ENCODE measurements around the gene PBX2. TPM values are rescaled to one million over a fixed set of nuclear protein-coding genes. Genes with fewer than 3 reads are reported as not detected.
"Not testable (repeated sequence)": the region's sequence is repeated elsewhere in the genome, so short reads cannot be mapped to it uniquely, and the experiment has no call there.

PBX2 gene
- total RNA-seq, 1 donor from 2014 or later = 50.1 TPM

- Histone ChIP-seq H3K9ac (ENCODE audit: low read depth in 1 of 3, low read length in 3 of 3) (no peak overlapping the region), H3K4me1 (ENCODE audit: control insufficient read depth in 3 of 3, insufficient read depth in 3 of 3, low read length in 3 of 3) (peaks cover 0 to 7% (median 0%) of the 10 kb centered on the region in 3 donors), H3K27ac (ENCODE audit: low read depth, low read length) (no peak overlapping the region), H3K4me3 (ENCODE audit: low read length in 3 of 3) (no peak overlapping the region), H3K9me3 (ENCODE audit: control insufficient read depth in 3 of 3, low read length in 3 of 3) (no peaks in the 10 kb centered on the region), H3K27me3 (ENCODE audit: control insufficient read depth in 3 of 3, insufficient read depth in 3 of 3, low read length in 3 of 3) (peaks cover 0 to 13% (median 4%) of the 10 kb centered on the region in 3 donors), H3K36me3 (ENCODE audit: control insufficient read depth in 3 of 3, insufficient read depth in 3 of 3, low read length in 3 of 3) (peaks cover 0 to 2% (median 0%) of the 10 kb centered on the region in 3 donors)
These were observed 28.2 kb upstream of the PBX2 start for GRCh38 chr6:32218167-32218566.

- peaks cover 0 to 2% (median 0%) of the 10 kb centered on the region in 3 donors for H3K4me1 ChIP-seq (ENCODE audit: control insufficient read depth in 3 of 3, insufficient read depth in 3 of 3, low read length in 3 of 3)
- H3K27ac ChIP-seq (ENCODE audit: low read depth, low read length) = no peak overlapping the region
- H3K36me3 ChIP-seq (ENCODE audit: control insufficient read depth in 3 of 3, insufficient read depth in 3 of 3, low read length in 3 of 3) = peaks cover 0 to 2% (median 0%) of the 10 kb centered on the region in 3 donors
- H3K9ac ChIP-seq (ENCODE audit: low read depth in 1 of 3, low read length in 3 of 3) = no peak overlapping the region
- H3K27me3 ChIP-seq (ENCODE audit: control insufficient read depth in 3 of 3, insufficient read depth in 3 of 3, low read length in 3 of 3) = peaks cover 0 to 13% (median under 1%) of the 10 kb centered on the region in 3 donors
- no peak overlapping the region for H3K4me3 ChIP-seq (ENCODE audit: low read length in 3 of 3)
- H3K9me3 ChIP-seq (ENCODE audit: control insufficient read depth in 3 of 3, low read length in 3 of 3) = no peaks in the 10 kb centered on the region
These were observed 27.0 kb upstream of the PBX2 start for GRCh38 chr6:32216998-32217397.

- no peak overlapping the region for H3K9ac ChIP-seq (ENCODE audit: low read depth in 1 of 3, low read length in 3 of 3)
- H3K9me3 ChIP-seq (ENCODE audit: control insufficient read depth in 3 of 3, low read length in 3 of 3) = no peaks in the 10 kb centered on the region
- H3K36me3 ChIP-seq (ENCODE audit: control insufficient read depth in 3 of 3, insufficient read depth in 3 of 3, low read length in 3 of 3) = peaks cover 0 to 2% (median 0%) of the 10 kb centered on the region in 3 donors
- H3K27me3 ChIP-seq (ENCODE audit: control insufficient read depth in 3 of 3, insufficient read depth in 3 of 3, low read length in 3 of 3) = peaks cover 0 to 13% (median 0%) of the 10 kb centered on the region in 3 donors
- H3K4me1 ChIP-seq (ENCODE audit: control insufficient read depth in 3 of 3, insufficient read depth in 3 of 3, low read length in 3 of 3) = no peaks in the 10 kb centered on the region
- H3K27ac ChIP-seq (ENCODE audit: low read depth, low read length) = no peak overlapping the region
- no peak overlapping the region for H3K4me3 ChIP-seq (ENCODE audit: low read length in 3 of 3)
These were observed 26.3 kb upstream of the PBX2 start for GRCh38 chr6:32216285-32216684.

GRCh38 chr6:32215617-32216016, 25.6 kb upstream of the PBX2 start:
- Histone ChIP-seq H3K27ac (ENCODE audit: low read depth, low read length) (no peak overlapping the region), H3K9ac (ENCODE audit: low read depth in 1 of 3, low read length in 3 of 3) (no peak overlapping the region), H3K9me3 (ENCODE audit: control insufficient read depth in 3 of 3, low read length in 3 of 3) (no peaks in the 10 kb centered on the region), H3K36me3 (ENCODE audit: control insufficient read depth in 3 of 3, insufficient read depth in 3 of 3, low read length in 3 of 3) (peaks cover 0 to 2% (median 0%) of the 10 kb centered on the region in 3 donors), H3K4me1 (ENCODE audit: control insufficient read depth in 3 of 3, insufficient read depth in 3 of 3, low read length in 3 of 3) (no peaks in the 10 kb centered on the region), H3K27me3 (ENCODE audit: control insufficient read depth in 3 of 3, insufficient read depth in 3 of 3, low read length in 3 of 3) (peaks cover 0 to 13% (median 0%) of the 10 kb centered on the region in 3 donors), H3K4me3 (ENCODE audit: low read length in 3 of 3) (no peak overlapping the region)

GRCh38 chr6:32214126-32214525, 24.1 kb upstream of the PBX2 start:
- Histone ChIP-seq H3K27me3 (ENCODE audit: control insufficient read depth in 3 of 3, insufficient read depth in 3 of 3, low read length in 3 of 3) (peaks cover 0 to under 1% (median 0%) of the 10 kb centered on the region in 3 donors), H3K9me3 (ENCODE audit: control insufficient read depth in 3 of 3, low read length in 3 of 3) (no peaks in the 10 kb centered on the region), H3K36me3 (ENCODE audit: control insufficient read depth in 3 of 3, insufficient read depth in 3 of 3, low read length in 3 of 3) (peaks cover 0 to 2% (median 0%) of the 10 kb centered on the region in 3 donors)

GRCh38 chr6:32213649-32214048, 23.6 kb upstream of the PBX2 start:
- Histone ChIP-seq H3K9ac (ENCODE audit: low read depth in 1 of 3, low read length in 3 of 3) (no peak overlapping the region), H3K4me3 (ENCODE audit: low read length in 3 of 3) (no peak overlapping the region), H3K27me3 (ENCODE audit: control insufficient read depth in 3 of 3, insufficient read depth in 3 of 3, low read length in 3 of 3) (no peaks in the 10 kb centered on the region), H3K36me3 (ENCODE audit: control insufficient read depth in 3 of 3, insufficient read depth in 3 of 3, low read length in 3 of 3) (peaks cover 0 to 2% (median 0%) of the 10 kb centered on the region in 3 donors), H3K27ac (ENCODE audit: low read depth, low read length) (no peak overlapping the region), H3K9me3 (ENCODE audit: control insufficient read depth in 3 of 3, low read length in 3 of 3) (no peaks in the 10 kb centered on the region), H3K4me1 (ENCODE audit: control insufficient read depth in 3 of 3, insufficient read depth in 3 of 3, low read length in 3 of 3) (no peaks in the 10 kb centered on the region)

More at GRCh38 chr6:32214126-32214525, 24.1 kb upstream of the PBX2 start:
- H3K27ac ChIP-seq (ENCODE audit: low read depth, low read length) = no peak overlapping the region
- H3K4me1 ChIP-seq (ENCODE audit: control insufficient read depth in 3 of 3, insufficient read depth in 3 of 3, low read length in 3 of 3) = no peaks in the 10 kb centered on the region
- H3K9ac ChIP-seq (ENCODE audit: low read depth in 1 of 3, low read length in 3 of 3) = no peak overlapping the region
- H3K4me3 ChIP-seq (ENCODE audit: low read length in 3 of 3) = no peak overlapping the region

GRCh38 chr6:32212076-32212760, 22.2 kb upstream of the PBX2 start:
- Histone ChIP-seq H3K9me3 (ENCODE audit: control insufficient read depth in 3 of 3, low read length in 3 of 3) (no peaks in the 10 kb centered on the region), H3K27me3 (ENCODE audit: control insufficient read depth in 3 of 3, insufficient read depth in 3 of 3, low read length in 3 of 3) (no peaks in the 10 kb centered on the region), H3K27ac (ENCODE audit: low read depth, low read length) (no peak overlapping the region), H3K36me3 (ENCODE audit: control insufficient read depth in 3 of 3, insufficient read depth in 3 of 3, low read length in 3 of 3) (peaks cover 0 to 2% (median 0%) of the 10 kb centered on the region in 3 donors), H3K4me1 (ENCODE audit: control insufficient read depth in 3 of 3, insufficient read depth in 3 of 3, low read length in 3 of 3) (no peaks in the 10 kb centered on the region), H3K4me3 (ENCODE audit: low read length in 3 of 3) (no peak overlapping the region), H3K9ac (ENCODE audit: low read depth in 1 of 3, low read length in 3 of 3) (no peak overlapping the region)

GRCh38 chr6:32211432-32211831, 21.4 kb upstream of the PBX2 start:
- H3K9ac ChIP-seq (ENCODE audit: low read depth in 1 of 3, low read length in 3 of 3); H3K9me3 ChIP-seq (ENCODE audit: control insufficient read depth in 3 of 3, low read length in 3 of 3); H3K36me3 ChIP-seq (ENCODE audit: control insufficient read depth in 3 of 3, insufficient read depth in 3 of 3, low read length in 3 of 3); H3K4me3 ChIP-seq (ENCODE audit: low read length in 3 of 3); H3K27ac ChIP-seq (ENCODE audit: low read depth, low read length); H3K4me1 ChIP-seq (ENCODE audit: control insufficient read depth in 3 of 3, insufficient read depth in 3 of 3, low read length in 3 of 3); H3K27me3 ChIP-seq (ENCODE audit: control insufficient read depth in 3 of 3, insufficient read depth in 3 of 3, low read length in 3 of 3): not testable (repeated sequence)

GRCh38 chr6:32210191-32210601, 20.2 kb upstream of the PBX2 start:
- no peaks in the 10 kb centered on the region for H3K4me1 ChIP-seq (ENCODE audit: control insufficient read depth in 3 of 3, insufficient read depth in 3 of 3, low read length in 3 of 3)
- no peaks in the 10 kb centered on the region for H3K36me3 ChIP-seq (ENCODE audit: control insufficient read depth in 3 of 3, insufficient read depth in 3 of 3, low read length in 3 of 3)

GRCh38 chr6:32208996-32209395, 19.0 kb upstream of the PBX2 start:
- no peak overlapping the region for H3K9ac ChIP-seq (ENCODE audit: low read depth in 1 of 3, low read length in 3 of 3)

More at GRCh38 chr6:32210191-32210601, 20.2 kb upstream of the PBX2 start:
- Histone ChIP-seq H3K27ac (ENCODE audit: low read depth, low read length) (no peak overlapping the region), H3K9me3 (ENCODE audit: control insufficient read depth in 3 of 3, low read length in 3 of 3) (no peaks in the 10 kb centered on the region), H3K4me3 (ENCODE audit: low read length in 3 of 3) (no peak overlapping the region), H3K27me3 (ENCODE audit: control insufficient read depth in 3 of 3, insufficient read depth in 3 of 3, low read length in 3 of 3) (no peaks in the 10 kb centered on the region), H3K9ac (ENCODE audit: low read depth in 1 of 3, low read length in 3 of 3) (no peak overlapping the region)

More at GRCh38 chr6:32208996-32209395, 19.0 kb upstream of the PBX2 start:
- Histone ChIP-seq H3K4me1 (ENCODE audit: control insufficient read depth in 3 of 3, insufficient read depth in 3 of 3, low read length in 3 of 3) (no peaks in the 10 kb centered on the region), H3K9me3 (ENCODE audit: control insufficient read depth in 3 of 3, low read length in 3 of 3) (no peaks in the 10 kb centered on the region), H3K27ac (ENCODE audit: low read depth, low read length) (no peak overlapping the region), H3K4me3 (ENCODE audit: low read length in 3 of 3) (no peak overlapping the region), H3K27me3 (ENCODE audit: control insufficient read depth in 3 of 3, insufficient read depth in 3 of 3, low read length in 3 of 3) (peaks cover under 1 to 5% (median 4%) of the 10 kb centered on the region in 3 donors), H3K36me3 (ENCODE audit: control insufficient read depth in 3 of 3, insufficient read depth in 3 of 3, low read length in 3 of 3) (no peaks in the 10 kb centered on the region)

Measured in skeletal muscle tissue (tissue), 4 donors.